ENCODE data around the gene SNAPIN. TPM values are rescaled to one million over a fixed set of nuclear protein-coding genes. Genes with fewer than 3 reads are reported as not detected.

The SNAPIN gene
- total RNA-seq, 4 donors from 2014 or later = 10.5 to 38.4 (median 27.4) TPM

DNA sequence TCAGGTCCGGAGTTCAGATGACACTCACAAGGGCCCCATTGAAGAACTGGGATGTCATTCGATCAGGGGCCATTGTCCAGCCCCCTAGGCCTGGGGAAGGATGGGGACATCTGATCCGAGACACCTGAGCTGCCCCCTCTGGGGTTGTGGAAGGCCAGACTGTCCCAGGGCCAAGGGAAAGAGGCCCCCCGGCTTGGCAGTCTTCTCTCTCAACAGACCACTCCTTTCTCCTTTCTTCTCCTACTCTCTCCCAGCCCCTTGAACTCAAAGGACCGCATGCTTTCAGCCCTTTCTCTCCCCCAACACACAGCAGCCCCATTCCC, 29.2 kb upstream of the SNAPIN start:
- H3K4me1 ChIP-seq = peaks cover 14 to 57% (median 35%) of the 10 kb centered on the region in 4 donors
- no peaks in the 10 kb centered on the region for H3K36me3 ChIP-seq
- in situ Hi-C loops (cut with MboI; ENCODE audit: low pct_ligation_motif_present in 1 of 4, low pct_unique_long_range_greater_than_20kb in 1 of 4, low sequenced_read_pairs in 3 of 4) = no loop called here
- no peaks in the 10 kb centered on the region for H3K27me3 ChIP-seq
- TF ChIP-seq CTCF (IDR thresholded peaks at IDR 0.05) (no peak), POLR2A (IDR thresholded peaks at IDR 0.05) (no peak)
- H3K4me3 ChIP-seq = no peak overlapping the region
- intact Hi-C loops (cut with DNase I; ENCODE audit: low total_unique reads) = no loop called here
- WGBS, 2 donors (ENCODE audit: low coverage in 1 of 2) = 86 to 93% methylated on average over 1 to 5 of the region's 5 CpGs
- no peak for DNase-seq
- H3K27ac ChIP-seq = no peak overlapping the region
- no peaks in the 10 kb centered on the region for H3K9me3 ChIP-seq

DNA sequence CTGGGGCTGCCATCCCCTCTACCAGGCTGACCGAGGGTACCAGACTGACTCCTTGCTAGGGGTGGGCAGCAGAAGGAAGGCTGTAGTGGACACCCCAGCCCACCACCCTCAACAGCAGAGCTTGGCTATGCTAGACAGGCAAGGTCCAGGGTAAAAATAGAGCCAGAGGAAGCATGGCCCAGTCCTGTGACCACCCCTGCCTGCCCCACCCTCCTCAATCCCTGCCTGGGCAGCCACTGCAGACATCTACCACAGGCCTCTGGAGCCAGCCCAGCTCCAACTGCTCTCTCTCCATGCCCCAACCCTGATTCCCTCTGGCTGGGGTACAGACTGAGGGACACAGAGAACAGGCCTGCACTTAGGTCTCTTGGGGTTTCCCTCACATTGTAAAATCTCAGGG, 28.5 kb upstream of the SNAPIN start:
- no peak overlapping the region for H3K4me3 ChIP-seq
- H3K9me3 ChIP-seq = no peaks in the 10 kb centered on the region
- H3K4me1 ChIP-seq = peaks cover 12 to 54% (median 36%) of the 10 kb centered on the region in 4 donors
- no peak for DNase-seq
- H3K36me3 ChIP-seq = no peaks in the 10 kb centered on the region
- in situ Hi-C loops (cut with MboI; ENCODE audit: low pct_ligation_motif_present in 1 of 4, low pct_unique_long_range_greater_than_20kb in 1 of 4, low sequenced_read_pairs in 3 of 4) = no loop called here
- H3K27ac ChIP-seq = no peak overlapping the region
- no peaks in the 10 kb centered on the region for H3K27me3 ChIP-seq
- intact Hi-C loops (cut with DNase I; ENCODE audit: low total_unique reads) = no loop called here
- 100% methylated on average over 1 of the region's 1 CpG; no CpG with 5 or more reads in 1 of the 2 donors for WGBS, 2 donors (ENCODE audit: low coverage in 1 of 2)
- TF ChIP-seq POLR2AphosphoS5 (IDR thresholded peaks at IDR 0.05) (no peak), EP300 (IDR thresholded peaks at IDR 0.05; ENCODE audit: low read depth) (no peak), POLR2A (IDR thresholded peaks at IDR 0.05) (no peak), CTCF (IDR thresholded peaks at IDR 0.05) (no peak)

GRCh38 chr1:153630384-153630783, 28.1 kb upstream of the SNAPIN start:
- intact Hi-C loops (cut with DNase I; ENCODE audit: low total_unique reads) (no loop called here), in situ Hi-C loops (cut with MboI; ENCODE audit: low pct_ligation_motif_present in 1 of 4, low pct_unique_long_range_greater_than_20kb in 1 of 4, low sequenced_read_pairs in 3 of 4) (no loop called here)
- no peaks in the 10 kb centered on the region for H3K9me3 ChIP-seq
- H3K4me1 ChIP-seq = peaks cover 13 to 55% (median 41%) of the 10 kb centered on the region in 4 donors
- DNase-seq = no peak
- 82 to 90% methylated on average over 2 to 7 of the region's 7 CpGs for WGBS, 2 donors (ENCODE audit: low coverage in 1 of 2)
- H3K27ac ChIP-seq = peak overlapping the region in 1 of 4 donors; percentile 23
- TF ChIP-seq CTCF (IDR thresholded peaks at IDR 0.05) (no peak), POLR2AphosphoS5 (IDR thresholded peaks at IDR 0.05) (no peak), EP300 (IDR thresholded peaks at IDR 0.05; ENCODE audit: low read depth) (no peak), POLR2A (IDR thresholded peaks at IDR 0.05) (no peak)
- no peaks in the 10 kb centered on the region for H3K36me3 ChIP-seq
- H3K27me3 ChIP-seq = no peaks in the 10 kb centered on the region
- H3K4me3 ChIP-seq = no peak overlapping the region

GRCh38 chr1:153631047-153632022, 27.2 kb upstream of the SNAPIN start:
- TF ChIP-seq POLR2AphosphoS5 (IDR thresholded peaks at IDR 0.05) (no peak), EP300 (IDR thresholded peaks at IDR 0.05; ENCODE audit: low read depth) (no peak), CTCF (IDR thresholded peaks at IDR 0.05) (no peak), POLR2A (IDR thresholded peaks at IDR 0.05) (no peak)
- no peak for DNase-seq
- intact Hi-C loops (cut with DNase I; ENCODE audit: low total_unique reads) = no loop called here
- Histone ChIP-seq H3K4me1 (peaks cover 20 to 55% (median 46%) of the 10 kb centered on the region in 4 donors), H3K27ac (peak overlapping the region in 3 of 4 donors; percentile 23 to 42 (median 23)), H3K9me3 (no peaks in the 10 kb centered on the region), H3K4me3 (no peak overlapping the region), H3K27me3 (no peaks in the 10 kb centered on the region), H3K36me3 (peaks cover 0 to 4% (median under 1%) of the 10 kb centered on the region in 4 donors)
- WGBS, 2 donors (ENCODE audit: low coverage in 1 of 2) = 67 to 70% methylated on average over 4 to 10 of the region's 10 CpGs
- in situ Hi-C loops (cut with MboI; ENCODE audit: low pct_ligation_motif_present in 1 of 4, low pct_unique_long_range_greater_than_20kb in 1 of 4, low sequenced_read_pairs in 3 of 4) = no loop called here
